ENCODE measurements around the gene DUSP12.

GRCh38 chr1:161709373-161709772, 40.2 kb upstream of the DUSP12 start:
- no peak for TF ChIP-seq POLR2A (IDR thresholded peaks at IDR 0.05; ENCODE audit: low read length)
- no peak for TF ChIP-seq GATA1 (IDR thresholded peaks at IDR 0.05; ENCODE audit: low read depth, low read length)
